Activated T-helper 1 cell treated with anti-CD3 and anti-CD28 coated beads, Interleukin-2, amount 50 U/mL, for 16 hours (primary cell): ENCODE results near the gene SETD7.
A peak's percentile ranks its signal among the peaks of the same experiment; 100 is the strongest.
"Not testable (repeated sequence)": the region's sequence is repeated elsewhere in the genome, so short reads cannot be mapped to it uniquely, and the experiment has no call there.

ENCODE experiments used
- DNase-seq, 2 donors: peaks; one replicate each; pipeline ENCODE4 v3.0.0-alpha.2; 2020; ENCODE audit warnings: low read depth in 1 of 2, low spot score in 1 of 2

SETD7 gene

DNA sequence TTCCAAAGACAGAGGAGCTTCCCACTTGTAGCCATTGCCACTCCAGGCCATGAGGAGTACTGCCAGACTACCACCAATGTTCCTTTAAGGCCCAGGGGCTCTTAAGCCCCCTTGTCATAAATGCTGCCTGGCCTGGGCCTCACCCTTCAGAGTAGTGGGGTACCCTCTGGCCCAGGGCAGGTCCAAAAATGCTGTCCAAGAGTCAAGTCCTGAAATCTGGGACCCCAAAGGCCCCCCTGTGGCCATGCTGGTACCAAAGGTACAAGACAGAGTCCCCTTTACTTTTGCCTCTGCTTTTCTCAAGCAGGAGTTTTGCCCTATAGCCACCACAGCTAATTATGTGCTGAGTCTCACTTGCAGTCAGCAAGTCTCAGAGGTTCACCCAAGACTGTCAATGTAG is 85.7 kb downstream of the SETD7 start:
- no peak for DNase-seq

DNA sequence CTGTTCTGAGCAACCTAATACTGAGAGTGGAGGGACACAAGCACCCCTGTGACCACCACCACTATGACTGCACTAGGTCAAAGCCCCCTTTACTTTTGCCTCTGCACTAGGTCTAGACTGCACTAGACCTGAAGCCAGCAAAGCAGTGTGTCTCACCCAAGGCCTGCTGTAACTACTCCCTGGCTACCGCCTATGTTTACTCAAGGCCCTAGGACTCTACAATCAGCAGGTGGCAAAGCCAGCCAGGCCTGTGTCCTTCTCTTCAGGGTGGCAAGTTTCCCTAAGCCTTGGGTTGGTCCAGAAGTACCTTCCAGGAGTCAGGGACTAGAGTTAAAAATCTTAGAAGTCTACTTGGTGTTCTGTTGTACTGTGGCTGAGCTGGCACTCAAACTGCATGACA is 86.2 kb downstream of the SETD7 start:
- DNase-seq = no peak

DNA sequence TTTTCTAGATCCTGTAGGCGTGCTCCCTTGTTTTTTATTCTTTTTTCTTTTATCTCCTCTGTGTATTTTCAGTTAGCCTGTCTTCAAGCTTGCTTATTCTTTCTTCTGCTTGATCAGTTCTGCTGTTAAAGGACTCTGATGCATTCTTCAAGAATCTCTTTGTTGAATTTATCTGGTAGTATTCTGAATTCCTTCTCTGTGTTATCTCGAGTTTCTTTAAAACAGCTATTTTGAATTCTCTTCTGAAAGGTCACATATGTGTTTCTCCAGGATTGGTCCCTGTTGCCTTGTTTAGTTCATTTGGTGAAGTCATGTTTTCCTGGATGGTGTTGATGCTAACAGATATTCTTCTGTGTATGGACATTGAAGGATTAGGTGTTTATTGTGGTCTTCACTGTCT is 86.8 kb downstream of the SETD7 start:
- no peak for DNase-seq

DNA sequence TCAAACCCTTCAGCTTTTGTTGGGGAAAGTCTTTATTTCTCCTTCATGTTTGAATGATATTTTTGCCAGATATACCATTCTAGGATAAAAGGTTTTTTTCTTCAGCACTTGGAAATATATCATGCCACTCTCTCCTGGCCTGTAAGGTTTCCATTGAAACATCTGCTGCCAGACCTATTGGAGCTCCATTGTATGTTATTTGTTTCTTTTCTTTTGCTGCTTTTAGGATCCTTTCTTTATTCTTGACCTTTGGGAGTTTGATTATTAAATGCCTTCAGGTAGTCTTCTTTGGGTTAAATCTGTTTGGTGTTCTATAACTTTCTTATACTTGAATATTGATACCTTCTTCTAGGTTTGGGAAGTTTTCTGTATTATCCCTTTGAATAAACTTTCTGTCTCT is 87.3 kb downstream of the SETD7 start:
- not testable (repeated sequence) for DNase-seq

DNA sequence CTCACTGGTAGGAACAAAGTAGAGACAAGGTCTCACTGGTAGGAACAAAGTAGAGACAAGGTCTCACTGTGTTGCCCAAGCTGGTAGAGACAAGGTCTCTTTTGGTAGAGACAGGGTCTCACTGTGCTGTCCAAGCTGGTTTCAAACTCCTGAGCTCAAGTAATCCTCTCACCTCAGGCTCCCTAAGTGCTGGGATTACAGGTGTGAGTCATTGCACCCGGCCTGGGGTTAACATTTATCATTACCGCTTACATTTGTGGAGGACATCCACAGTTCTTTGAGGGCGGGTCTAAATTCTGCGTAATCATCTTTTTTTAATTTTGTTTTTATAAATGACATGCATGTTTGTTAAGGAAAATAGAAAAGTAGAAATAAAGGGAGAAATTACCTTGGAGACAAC is 90.1 kb downstream of the SETD7 start:
- DNase-seq = no peak

DNA sequence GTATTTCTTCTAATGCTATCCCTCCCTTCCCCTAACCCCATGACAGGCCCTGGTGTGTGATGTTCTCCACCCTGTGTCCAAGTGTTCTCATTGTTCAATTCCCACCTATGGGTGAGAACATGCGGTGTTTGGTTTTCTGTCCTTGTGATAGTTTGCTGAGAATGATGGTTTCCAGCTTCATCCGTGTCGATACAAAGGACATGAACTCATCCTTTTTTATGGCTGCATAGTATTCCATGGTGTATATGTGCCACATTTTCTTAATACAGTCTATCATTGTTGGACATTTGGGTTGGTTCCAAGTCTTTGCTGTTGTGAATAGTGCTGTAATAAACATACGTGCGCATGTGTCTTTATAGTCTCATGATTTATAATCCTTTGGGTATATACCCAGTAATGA is 91.5 kb downstream of the SETD7 start:
- not testable (repeated sequence) for DNase-seq

DNA sequence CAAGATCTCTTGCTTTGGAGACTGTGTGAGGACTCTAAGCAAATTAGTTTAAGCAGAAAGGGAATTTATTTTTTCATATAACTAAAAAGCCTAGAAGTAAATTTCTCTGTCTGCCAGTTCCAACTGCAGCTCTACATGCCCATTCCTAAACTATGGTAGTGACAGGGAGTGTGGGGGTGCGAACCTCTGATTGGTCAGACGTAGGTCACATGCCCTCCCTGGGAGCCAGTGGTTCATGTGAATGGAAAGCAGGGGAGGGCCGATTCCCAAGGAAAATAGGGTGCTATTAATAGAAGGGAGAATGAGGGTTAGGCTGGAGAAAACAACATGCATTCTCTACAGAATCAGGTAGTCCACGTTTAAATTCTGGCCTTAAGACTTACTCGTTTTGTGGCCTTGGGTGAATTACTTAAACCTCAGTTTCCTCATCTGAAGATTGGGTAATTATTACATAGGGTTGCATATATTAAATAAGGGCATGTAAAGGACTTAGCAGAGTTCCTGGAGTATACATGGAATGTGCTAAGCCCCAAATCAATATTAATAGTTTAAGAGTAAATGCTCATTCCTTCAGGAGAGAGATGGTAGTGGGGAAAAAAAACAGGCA is 94.9 kb downstream of the SETD7 start:
- no peak for DNase-seq

DNA sequence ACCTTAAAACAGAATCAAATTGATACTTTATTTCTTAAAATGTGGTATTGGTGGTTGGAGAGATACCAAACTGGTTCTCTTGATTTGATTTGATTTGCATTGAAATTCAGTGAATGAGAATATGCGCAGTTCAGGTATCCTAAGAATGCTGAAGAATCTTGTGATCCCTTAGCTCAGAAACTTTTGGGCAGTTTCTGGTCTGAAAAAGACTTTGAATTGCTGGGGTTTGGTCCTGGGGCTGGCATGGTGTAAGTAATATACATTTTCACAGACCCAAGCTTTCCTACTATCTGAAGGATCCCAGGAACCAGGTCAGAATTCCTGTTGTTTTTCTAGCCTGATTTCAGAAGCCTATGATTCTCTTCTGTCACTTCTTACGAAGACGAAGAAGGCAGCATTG is 95.5 kb downstream of the SETD7 start:
- no peak for DNase-seq

DNA sequence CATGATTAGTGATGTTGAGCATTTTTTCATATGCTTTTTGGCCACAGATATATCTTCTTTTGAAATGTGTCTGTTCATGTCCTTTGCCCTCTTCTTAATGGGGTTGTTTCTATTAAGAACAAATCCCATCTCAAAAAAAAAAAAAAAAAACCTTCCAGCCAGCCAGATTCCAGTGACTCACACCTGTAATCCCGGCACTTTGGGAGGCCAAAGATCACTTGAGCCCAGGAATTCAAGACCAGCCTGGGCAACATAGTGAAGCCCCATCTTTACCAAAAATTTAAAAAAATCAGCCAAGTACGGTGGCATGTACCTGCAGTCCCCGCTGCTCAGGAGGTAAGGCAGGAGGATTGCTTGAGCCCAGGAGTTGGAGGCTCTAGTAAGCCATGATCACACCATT is 97.0 kb downstream of the SETD7 start:
- DNase-seq = no peak

DNA sequence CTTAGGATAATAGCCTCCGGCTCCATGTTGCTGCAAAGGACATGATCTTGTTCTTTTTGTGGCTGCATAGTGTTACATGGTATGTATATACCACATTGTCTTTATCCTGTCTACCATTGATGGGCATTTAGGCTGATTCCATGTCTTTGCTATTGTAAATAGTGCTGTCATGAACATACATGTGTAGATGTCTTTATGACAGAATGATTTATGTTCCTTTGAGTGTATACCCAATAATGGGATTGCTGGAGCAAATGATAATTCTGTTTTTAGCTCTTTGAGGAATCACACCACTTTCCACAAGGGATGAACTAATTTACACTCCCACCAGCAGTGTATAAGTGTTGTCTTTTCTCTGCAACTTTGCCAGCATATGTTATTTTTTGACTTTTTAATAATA is 97.5 kb downstream of the SETD7 start:
- no peak for DNase-seq

DNA sequence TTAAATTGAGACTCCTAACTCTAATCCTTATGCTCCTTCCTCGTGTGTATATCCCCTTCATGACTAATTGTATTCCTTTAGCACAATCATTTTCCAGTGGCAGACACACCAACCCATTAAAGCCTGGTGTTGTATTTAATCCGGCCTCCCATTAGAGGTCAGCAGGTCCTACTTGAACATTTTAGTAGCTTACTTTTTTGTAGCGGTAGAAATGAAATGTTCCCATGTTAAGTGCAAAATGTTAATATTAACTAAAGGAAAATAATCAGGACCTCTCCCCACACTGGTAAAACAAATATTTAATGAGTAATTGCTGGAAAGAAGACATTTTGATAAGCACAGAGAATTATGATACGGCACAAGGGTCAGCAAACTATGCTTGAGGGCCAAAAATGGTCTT is 98.7 kb downstream of the SETD7 start:
- DNase-seq = no peak

DNA sequence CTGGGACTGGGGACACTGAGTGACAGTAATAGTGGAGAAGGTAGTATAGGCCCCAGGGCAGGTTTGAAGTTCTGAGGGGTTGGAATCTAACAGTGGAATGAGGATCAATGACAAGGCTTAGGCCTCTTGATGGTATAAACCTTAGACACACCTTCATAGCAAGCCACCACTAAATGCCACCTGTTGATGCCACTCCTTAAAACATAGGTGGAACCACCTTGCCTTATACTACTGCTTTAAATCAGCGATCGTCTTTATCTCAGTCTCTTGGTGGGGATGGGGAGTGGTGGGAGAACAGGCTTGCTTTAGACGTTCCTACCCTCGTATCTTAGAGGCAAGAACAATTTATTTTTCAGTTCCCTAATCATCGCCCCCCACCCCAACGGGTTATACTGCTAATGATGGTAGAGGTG is 100.9 kb downstream of the SETD7 start:
- DNase-seq = no peak

DNA sequence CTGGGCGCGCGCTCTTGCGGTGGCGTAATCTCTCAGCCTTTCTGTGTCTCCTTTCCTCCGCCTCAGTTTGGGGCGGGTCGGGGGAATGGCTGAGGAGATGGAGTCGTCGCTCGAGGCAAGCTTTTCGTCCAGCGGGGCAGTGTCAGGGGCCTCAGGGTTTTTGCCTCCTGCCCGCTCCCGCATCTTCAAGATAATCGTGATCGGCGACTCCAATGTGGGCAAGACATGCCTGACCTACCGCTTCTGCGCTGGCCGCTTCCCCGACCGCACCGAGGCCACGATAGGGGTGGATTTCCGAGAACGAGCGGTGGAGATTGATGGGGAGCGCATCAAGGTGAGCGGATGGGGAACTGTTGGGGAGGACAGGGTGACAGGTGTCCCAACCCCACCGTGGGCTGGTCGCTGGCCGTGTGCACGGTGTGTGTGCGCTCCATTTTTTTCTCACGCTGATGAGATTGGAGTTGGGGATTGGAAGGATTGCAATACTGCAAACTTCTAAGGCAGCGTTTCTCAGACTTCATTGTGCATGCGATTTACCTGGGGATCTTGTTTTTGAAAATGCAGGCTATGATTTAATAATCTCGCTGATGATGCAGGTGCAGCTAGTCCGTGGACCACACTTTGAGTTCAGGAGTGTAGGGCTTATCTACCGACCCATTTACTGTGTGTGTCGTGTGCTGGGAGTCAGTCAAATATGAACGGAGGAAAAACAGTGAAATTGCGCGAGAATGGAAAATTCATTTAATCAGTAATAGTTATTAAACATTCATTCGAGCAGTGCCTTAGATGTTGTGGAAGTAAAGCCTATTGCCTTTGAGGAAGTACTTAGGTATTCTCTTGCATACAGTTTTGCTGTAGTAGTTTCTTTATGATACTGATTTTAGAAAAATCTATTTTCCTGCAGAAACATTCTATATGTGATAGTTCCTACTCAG is 101.6 kb downstream of the SETD7 start, which contains the start of gene RAB33B:
Gene RAB33B (plus strand): TSS at position 11 of the 935 bp plus-strand sequence. CDS start 75 bp downstream, at position 86.
- no peak for DNase-seq

DNA sequence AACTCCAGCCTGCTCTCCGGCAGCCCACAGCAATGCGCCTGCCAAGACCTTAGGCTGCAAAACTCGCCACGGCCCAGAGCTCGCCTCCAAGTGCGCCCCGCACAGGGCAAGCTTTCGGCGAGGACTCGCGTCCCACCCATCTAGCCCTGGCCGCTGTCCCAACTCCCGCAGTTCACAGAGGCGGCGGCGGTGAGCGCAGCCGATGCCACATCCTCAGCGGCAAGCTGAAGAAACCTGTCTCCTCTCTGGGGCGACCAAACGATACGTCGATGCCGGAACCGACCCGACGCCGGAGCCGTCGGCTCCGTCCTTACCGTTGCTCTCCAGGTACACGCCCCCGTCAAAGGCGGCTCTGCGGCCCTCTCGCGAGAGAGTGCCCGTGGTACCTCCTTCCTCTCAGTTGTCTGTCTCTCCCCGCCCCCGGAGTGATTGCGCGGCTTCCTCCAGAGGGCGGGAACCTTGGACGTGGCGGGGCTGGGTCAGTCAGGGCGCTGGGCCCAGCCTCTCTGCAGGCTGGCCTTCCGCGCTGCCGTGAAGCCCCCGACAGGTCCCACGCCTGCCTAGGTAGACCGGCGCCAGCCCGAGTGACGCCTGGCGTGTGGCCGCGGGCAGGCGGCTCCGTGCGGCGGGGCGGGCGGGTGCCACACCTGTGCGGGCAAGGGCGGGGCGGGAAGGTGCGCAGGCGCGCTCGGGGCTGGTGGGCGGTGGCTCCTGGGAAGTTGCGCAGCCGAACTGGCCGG is 102.5 kb downstream of the SETD7 start:
- DNase-seq = peak; percentile 91

DNA sequence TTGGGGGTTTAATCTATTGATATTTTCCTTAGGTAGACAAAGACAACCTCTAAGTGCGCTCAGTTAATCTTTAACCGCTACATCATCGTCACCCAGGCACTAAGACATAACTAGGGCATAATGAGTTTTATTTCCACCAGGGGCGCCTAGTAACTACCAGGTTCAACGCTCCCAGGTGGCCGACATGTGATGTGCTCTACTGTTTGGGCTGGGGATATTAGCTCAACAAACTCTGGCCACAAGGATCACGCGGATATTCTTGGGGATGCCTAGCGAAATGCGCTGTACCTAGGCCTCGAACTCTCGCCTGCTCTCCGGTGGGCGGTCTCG is 103.0 kb downstream of the SETD7 start:
- DNase-seq = peak in 1 of 2 donors; percentile 52

DNA sequence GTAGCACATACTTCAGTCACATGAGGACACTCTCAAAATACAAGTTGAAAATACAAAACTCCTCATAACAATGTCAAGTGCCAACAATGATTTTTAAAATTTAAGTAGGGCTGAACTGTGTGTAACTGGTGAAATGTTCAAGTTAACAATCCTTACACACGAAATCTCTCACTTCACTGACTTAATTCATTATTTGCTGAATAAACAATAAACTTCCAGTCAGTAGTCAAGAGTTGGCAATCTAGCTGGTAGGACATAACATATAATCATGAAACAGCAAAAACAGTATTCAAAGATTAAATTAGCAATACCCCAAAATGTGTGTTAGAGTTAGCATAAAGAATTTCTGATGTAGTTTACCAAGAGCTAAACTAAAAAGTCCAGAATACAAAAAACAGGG is 104.0 kb downstream of the SETD7 start:
- DNase-seq = no peak

DNA sequence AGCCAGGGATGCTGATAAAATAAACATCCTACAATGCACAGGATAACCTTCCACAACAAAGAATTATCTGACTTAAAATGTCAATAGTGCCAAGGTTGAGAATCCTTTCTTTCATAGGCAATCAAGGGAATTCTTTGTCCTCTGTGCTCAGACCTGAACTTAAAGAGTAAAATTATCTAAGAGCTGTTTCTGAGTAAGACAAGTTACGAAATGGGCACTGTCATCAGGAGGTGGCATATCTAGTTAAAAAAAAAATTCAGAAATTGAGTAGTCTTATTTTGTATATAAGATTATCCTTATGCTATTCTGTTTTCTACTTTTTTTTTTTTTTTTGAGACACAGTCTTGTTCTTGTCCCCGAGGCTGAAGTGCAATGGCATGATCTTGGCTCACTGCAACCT is 105.4 kb downstream of the SETD7 start:
- no peak for DNase-seq

DNA sequence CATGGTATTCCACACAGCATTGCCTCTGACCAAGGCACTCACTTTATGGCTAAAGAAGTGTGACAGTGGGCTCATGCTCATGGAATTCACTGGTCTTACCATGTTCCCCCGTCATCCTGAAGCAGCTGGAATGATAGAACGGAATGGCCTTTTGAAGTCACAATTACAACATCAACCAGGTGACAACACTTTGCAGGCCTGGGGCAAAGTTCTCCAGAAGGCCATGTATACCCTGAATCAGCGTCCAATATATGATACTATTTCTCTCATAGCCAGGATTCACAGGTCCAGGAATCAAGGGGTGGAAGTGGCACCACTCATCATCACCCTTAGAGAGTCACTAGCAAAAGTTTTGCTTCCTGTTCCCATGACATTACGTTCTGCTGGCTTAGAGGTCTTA is 108.9 kb downstream of the SETD7 start:
- not testable (repeated sequence) for DNase-seq
